Esophagus muscularis mucosa (tissue), 4 donors: ENCODE measurements around the gene EMC10. TPM values are rescaled to one million over a fixed set of nuclear protein-coding genes. Genes with fewer than 3 reads are reported as not detected.
"Not testable (repeated sequence)": the region's sequence is repeated elsewhere in the genome, so short reads cannot be mapped to it uniquely, and the experiment has no call there.

Source experiments
- DNase-seq: peaks from one replicate; pipeline ENCODE4 v3.0.0-alpha.2; 2017; ENCODE audit errors: extremely low spot score
- H3K27ac ChIP-seq, 4 donors: fragments of 200-600 bp; sonication (generic); replicated peaks in 1 of 4; 1 replicate in 3 of 4; 2 replicates in 1 of 4; pipeline ENCODE4 v1.5.1; 2016 to 2019; ENCODE audit warnings: mild to moderate bottlenecking in 1 of 4
- H3K27me3 ChIP-seq, 4 donors: fragments of 200-600 bp; sonication (generic); one replicate each; pipeline versions ENCODE4 v1.5.1 to v1.6.0; 2016 to 2019
- H3K36me3 ChIP-seq, 4 donors: fragments of 200-600 bp; sonication (generic); one replicate each; pipeline ENCODE4 v1.5.1; 2016 to 2019
- H3K4me1 ChIP-seq, 4 donors: fragments of 200-600 bp; sonication (generic); one replicate each; pipeline ENCODE4 v1.5.1; 2016 to 2019
- H3K4me3 ChIP-seq, 4 donors: fragments of 200-600 bp; sonication (generic); 1 replicate in 2 of 4; 2 replicates in 2 of 4; pipeline ENCODE4 v1.5.1; 2016 to 2019; ENCODE audit warnings: mild to moderate bottlenecking in 4 of 4, moderate library complexity in 1 of 4
- H3K9me3 ChIP-seq, 4 donors: fragments of 200-600 bp; sonication (generic); 1 replicate in 3 of 4; 2 replicates in 1 of 4; pipeline ENCODE4 v1.5.1; 2016 to 2019
- CTCF ChIP-seq, 3 experiments: fragments of 200-600 bp in 2 of 3; fragments of 450-650 bp in 1 of 3; sonication (generic) in 2 of 3; IDR thresholded peaks; one replicate each; pipeline ENCODE4 v1.5.1; 2017 to 2019; ENCODE audit warnings: antibody characterized with exemption in 3 of 3, mild to moderate bottlenecking in 2 of 3, moderate library complexity in 1 of 3
- EP300 ChIP-seq: sonication (generic); formaldehyde crosslinking; IDR thresholded peaks from one replicate; pipeline ENCODE4 v1.6.1; 2017; ENCODE audit warnings: antibody characterized with exemption
- POLR2A ChIP-seq: fragments of 450-650 bp; IDR thresholded peaks from one replicate; pipeline ENCODE4 v1.6.1; 2017; ENCODE audit warnings: antibody characterized with exemption, moderate library complexity, mild to moderate bottlenecking, low read depth
- POLR2AphosphoS5 ChIP-seq, 2 donors: sonication (generic); formaldehyde crosslinking; IDR thresholded peaks; one replicate each; pipeline ENCODE4 v1.6.1; 2017; ENCODE audit warnings: antibody characterized with exemption in 2 of 2
- WGBS: methylation state at CpG from one replicate; pipeline ENCODE4 v1.1.5; 2018; 5-methylcytosine and 5-hydroxymethylcytosine counted together
- intact Hi-C: fragments of 100-400 bp; cut with DNase I; formaldehyde crosslinking; loops from one replicate; pipeline ENCODE4 v1.15.1; 2023
- total RNA-seq, 4 donors: library from RNA; depleted of rRNA; stranded (reverse); fragments of >200 nt; gene quantifications; one replicate each; pipeline versions ENCODE4 v1.1.0 to v1.2.1, GENCODE V29; 2016

The EMC10 gene
- total RNA-seq, 4 donors from 2014 or later = 41.1 to 79.1 (median 59.7) TPM

DNA sequence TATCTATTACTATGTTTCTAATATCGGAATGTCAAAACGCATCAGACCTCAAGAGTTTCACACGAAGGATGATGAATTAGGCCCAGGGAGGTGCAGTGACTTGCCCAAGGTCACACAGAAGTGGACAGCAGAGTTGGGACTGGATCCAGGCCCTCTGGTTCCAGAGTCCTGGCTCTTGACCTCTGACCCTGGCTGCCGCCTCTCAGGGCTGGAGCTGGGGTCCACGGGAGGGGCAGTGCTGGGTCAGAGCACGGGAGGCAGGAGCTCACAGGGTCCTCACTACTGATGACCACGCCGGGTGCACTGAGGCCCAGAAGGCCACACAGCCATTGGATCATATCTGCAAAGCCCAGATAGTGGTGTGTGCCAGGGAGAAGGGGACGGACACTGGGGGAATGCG is 46.6 kb downstream of the EMC10 start:
- 85% methylated on average over 10 of the region's 10 CpGs for WGBS
- Histone ChIP-seq H3K9me3 (no peaks in the 10 kb centered on the region), H3K27ac (no peak overlapping the region), H3K4me1 (no peaks in the 10 kb centered on the region), H3K36me3 (peaks cover 0 to 5% (median 0%) of the 10 kb centered on the region in 4 donors), H3K4me3 (no peak overlapping the region), H3K27me3 (peaks cover 0 to 7% (median 0%) of the 10 kb centered on the region in 4 donors)
- intact Hi-C loops = no loop called here
- DNase-seq = no peak
- no peak for TF ChIP-seq EP300
- no peak for TF ChIP-seq POLR2A
- no peak for TF ChIP-seq CTCF (IDR thresholded peaks at IDR 0.05)
- no peak for TF ChIP-seq POLR2AphosphoS5 (IDR thresholded peaks at IDR 0.05)

DNA sequence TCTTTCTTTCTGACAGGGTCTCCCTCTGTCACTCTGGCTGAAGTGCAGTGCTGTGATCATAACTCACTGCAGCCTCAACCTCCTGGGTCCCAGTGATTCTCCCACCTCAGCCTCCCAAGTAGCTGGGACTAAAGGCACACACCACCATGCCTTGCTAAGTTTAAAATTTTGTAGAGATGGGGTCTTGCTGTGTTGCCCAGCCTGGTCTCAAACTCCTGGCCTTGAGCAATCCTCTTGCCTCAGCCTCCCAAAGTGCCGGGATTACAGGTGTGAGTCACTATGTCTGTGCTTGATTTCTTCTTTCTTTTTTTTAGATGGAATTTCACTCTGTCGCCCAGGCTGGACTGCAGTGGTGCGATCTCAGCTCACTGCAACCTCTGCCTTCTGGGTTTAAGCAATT is 51.7 kb downstream of the EMC10 start:
- H3K4me3 ChIP-seq, H3K4me1 ChIP-seq, H3K36me3 ChIP-seq, DNase-seq, H3K27ac ChIP-seq, intact Hi-C loops, H3K9me3 ChIP-seq: not testable (repeated sequence)
- peaks cover 0 to 47% (median 0%) of the 10 kb centered on the region in 4 donors for H3K27me3 ChIP-seq
- WGBS = 95% methylated on average over 3 of the region's 3 CpGs

DNA sequence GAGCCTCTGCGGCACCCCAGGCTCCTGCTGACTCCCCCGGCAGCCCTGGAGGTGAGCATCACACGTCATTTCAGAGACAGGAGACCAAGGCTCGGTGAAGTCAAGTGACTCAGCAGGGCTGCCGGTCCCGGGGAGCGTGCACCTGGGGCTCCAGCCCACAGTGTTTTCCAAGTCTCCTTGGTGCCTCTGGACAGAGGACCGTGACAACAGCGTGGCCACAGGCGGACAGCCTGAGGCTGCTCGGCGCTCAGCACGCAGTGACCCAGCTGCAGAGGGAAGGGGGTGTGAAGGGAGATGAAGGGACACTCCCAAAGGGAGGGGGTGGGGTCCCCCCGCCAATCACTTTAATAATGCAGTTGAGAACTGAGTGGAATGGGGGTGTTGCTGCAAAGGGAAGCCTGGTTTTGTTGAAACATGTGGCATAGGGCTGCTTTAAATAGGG is 54.9 kb downstream of the EMC10 start:
- Histone ChIP-seq H3K9me3 (peaks cover 0 to 21% (median 16%) of the 10 kb centered on the region in 4 donors), H3K36me3 (no peaks in the 10 kb centered on the region), H3K27ac (no peak overlapping the region), H3K27me3 (peaks cover 0 to 47% (median 0%) of the 10 kb centered on the region in 4 donors), H3K4me1 (no peaks in the 10 kb centered on the region), H3K4me3 (no peak overlapping the region)
- TF ChIP-seq CTCF (IDR thresholded peaks at IDR 0.05) = no peak
- TF ChIP-seq POLR2A = no peak
- TF ChIP-seq EP300 = no peak
- TF ChIP-seq POLR2AphosphoS5 (IDR thresholded peaks at IDR 0.05) = no peak
- DNase-seq = no peak
- intact Hi-C loops = no loop called here
- 77% methylated on average over 7 of the region's 14 CpGs for WGBS

GRCh38 chr19:50532952-50533351 is 56.6 kb downstream of the EMC10 start:
- H3K9me3 ChIP-seq = peaks cover 0 to 21% (median 16%) of the 10 kb centered on the region in 4 donors
- H3K4me1 ChIP-seq = no peaks in the 10 kb centered on the region
- peaks cover 0 to 60% (median 0%) of the 10 kb centered on the region in 4 donors for H3K27me3 ChIP-seq
- TF ChIP-seq CTCF (IDR thresholded peaks at IDR 0.05) (no peak), POLR2A (no peak), EP300 (no peak)
- intact Hi-C loops = no loop called here
- no peak overlapping the region for H3K27ac ChIP-seq
- no peak overlapping the region for H3K4me3 ChIP-seq
- WGBS = 91% methylated on average over 4 of the region's 4 CpGs
- no peaks in the 10 kb centered on the region for H3K36me3 ChIP-seq
- DNase-seq = no peak

DNA sequence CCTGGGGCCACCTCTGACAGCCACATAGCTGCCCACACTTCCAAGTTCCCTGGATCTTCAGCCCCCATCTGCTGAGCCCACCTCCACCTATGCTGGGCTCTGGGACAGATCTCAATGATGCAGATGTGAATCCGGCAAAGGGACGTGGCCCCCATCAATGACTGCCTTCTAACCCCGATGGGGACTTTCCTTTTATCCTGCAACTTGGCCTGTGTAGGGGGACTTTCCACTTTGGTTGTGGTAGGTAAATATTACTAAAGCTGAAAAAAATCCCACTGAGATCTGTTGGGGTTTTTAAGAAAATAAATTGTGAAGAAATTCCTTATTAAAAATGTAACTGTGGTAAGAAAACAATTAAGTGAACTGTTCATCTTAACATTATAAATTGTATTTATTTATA is 58.2 kb downstream of the EMC10 start:
- TF ChIP-seq CTCF (IDR thresholded peaks at IDR 0.05) (no peak), POLR2AphosphoS5 (IDR thresholded peaks at IDR 0.05) (no peak), POLR2A (no peak), EP300 (no peak)
- Histone ChIP-seq H3K4me1 (no peaks in the 10 kb centered on the region), H3K9me3 (peaks cover 0 to 21% (median 16%) of the 10 kb centered on the region in 4 donors), H3K27me3 (peaks cover 0 to 60% (median 0%) of the 10 kb centered on the region in 4 donors), H3K36me3 (no peaks in the 10 kb centered on the region), H3K4me3 (no peak overlapping the region), H3K27ac (no peak overlapping the region)
- DNase-seq = no peak
- 82% methylated on average over 3 of the region's 3 CpGs for WGBS
- intact Hi-C loops = no loop called here
